IPS DF 4.7 (cell line): ENCODE results near the gene SASH1.

Experiments used
- DNase-seq: peaks from one replicate; pipeline ENCODE4 v3.0.0-alpha.2; 2013; ENCODE audit warnings: low spot score; ENCODE audit errors: extremely low read depth

Gene SASH1

DNA sequence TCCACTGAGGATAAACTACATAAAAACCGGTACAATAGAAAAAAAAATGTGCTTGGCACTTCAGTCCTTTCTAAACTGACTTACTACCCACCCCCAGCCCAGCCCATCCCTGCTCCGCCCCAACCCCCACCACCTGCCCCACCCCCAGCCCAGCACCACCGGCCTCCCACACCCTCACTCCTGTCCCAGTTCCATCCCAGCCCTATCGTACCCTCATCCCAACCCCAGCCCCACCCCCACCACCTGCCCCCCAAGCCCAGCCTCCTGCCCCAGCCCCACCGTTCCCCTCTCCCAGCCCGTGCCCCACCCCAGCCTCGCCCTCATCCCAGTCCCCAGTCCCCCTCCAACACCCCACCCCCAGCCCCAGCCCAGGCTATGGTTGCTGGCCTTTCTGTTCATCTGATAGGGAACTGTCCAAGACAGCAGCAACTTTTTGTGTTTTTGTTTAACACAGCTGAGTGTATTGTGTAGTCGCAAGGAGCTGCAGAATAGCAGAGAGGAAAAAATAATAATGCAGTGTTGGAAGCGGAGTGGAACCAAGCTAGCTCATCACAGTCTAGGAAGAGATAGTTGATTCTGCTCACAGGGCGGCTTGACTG, 61.9 kb downstream of the SASH1 start:
- DNase-seq: no peak

DNA sequence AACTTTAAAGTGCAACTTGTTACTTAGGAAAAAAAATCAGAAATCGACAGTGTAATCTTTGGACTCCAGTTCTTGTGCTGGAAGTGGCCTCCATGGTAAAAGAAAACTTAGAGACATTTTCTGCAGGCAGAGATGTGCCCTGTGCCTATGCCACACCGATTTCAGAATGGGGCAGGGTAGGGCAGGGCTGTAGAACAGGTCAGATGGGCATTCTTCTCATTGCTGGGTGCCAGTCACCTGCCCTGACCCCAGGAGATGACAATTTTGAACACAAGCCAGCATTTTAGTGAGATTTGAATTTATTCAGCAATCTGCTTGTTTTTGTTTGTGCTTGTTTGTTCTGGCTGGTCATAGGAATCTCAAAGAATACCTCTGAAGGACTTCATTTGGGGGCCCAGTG, 63.3 kb downstream of the SASH1 start:
- no peak for DNase-seq

DNA sequence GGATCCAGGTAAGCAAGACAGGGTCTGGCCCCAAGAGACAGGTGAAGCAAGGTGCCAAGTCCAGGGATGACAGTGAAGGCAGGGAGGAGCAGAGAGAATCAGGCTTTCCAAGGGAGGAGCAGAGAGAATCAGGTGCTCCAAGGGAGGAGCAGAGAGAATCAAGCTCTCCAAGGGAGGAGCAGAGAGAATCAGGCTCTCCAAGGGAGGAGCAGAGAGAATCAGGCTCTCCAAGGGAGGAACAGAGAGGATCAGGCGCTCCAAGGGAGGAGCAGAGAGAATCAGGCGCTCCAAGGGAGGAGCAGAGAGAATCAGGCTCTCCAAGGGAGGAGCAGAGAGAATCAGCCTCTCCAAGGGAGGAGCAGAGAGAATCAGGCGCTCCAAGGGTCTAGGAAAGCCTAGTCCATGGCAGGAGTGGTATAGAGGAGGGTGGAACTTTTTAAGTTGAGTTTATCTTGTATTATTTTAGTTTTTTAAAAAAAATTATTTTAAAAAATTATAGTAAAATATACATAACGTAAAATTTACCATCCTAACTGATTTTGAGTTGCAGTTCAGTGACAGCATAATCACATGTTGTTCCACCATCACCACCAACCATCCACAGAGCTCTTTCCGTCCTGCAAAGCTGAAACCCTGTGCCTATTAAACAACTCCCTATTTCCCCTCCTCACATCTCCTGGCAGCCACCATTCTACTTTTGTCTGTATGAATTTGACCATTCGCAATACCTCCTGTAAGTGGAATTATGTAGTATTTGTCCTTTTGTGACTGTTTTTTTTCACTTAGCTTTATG, 64.1 kb downstream of the SASH1 start:
- DNase-seq: no peak

DNA sequence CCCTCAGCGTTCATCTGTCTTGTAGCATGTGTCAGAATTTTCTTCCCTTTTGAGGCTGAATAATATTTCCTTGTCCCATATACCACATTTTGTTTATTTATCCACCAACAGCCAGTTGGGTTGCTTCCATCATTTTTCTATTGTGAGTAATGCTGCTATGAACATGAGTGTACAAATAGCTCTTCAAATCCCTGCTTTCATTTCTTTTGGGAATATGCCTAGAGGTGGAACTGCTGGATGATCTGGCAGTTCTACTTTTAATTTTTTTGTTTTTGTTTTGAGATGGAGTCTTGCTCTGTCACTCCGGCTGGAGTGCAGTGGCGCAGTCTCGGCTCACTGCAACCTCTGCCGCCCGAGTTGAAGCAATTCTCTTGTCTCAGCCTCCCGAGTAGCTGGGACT, 64.7 kb downstream of the SASH1 start:
- no peak for DNase-seq

DNA sequence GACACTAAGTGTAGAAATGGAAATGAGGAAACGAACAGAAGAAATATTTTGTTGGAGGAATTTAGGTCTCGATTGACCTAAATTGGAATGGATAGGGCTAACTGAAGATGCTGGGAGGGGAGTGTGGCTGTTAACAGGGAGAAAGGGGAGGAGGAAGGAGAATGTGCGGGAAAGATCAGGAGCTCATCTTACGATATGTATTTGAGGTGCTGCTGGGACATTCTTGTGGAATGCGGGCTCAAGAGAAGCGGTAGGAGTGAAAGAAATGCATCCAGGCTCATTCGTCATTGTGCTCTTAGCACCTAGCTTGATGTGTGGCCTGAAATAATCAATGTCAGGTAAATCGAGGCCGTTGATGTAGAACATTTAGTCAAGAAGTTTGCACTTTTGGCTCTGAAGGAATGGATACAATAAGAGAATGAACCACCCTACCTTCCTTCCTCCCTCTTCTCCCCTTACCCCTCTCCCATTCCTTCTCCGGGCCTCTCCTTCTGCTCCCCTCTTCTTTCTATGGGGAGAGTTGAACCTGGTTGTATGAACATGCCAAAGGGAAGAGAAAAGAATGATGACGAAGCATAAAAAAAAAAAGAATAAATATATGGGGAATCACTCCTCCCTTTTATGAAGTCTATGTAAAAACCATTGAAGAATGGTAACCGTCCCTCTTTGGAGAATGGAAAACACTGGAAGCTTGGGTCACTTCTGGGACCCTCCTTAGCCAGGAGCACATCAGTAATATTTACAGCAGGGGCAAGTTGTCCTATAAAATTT, 70.9 kb downstream of the SASH1 start:
- no peak for DNase-seq

DNA sequence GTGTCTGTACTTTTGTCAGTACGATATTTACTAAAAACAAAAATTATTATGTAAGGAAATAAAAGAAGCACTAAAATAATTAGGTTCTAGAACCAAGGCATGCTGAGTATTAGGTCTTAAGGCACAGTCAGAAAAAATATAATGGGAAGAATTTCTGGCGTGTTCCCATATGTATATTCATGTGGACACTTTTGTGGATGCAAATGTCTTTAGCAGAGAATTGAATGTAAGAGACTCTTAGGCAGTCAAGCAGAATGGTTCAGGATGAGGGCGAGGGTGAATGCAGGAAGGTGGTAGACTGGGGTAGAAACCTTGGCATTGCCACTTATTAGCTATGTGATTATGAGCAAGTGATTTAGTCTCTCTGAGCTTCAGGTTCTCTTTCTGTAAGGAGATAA, 71.5 kb downstream of the SASH1 start:
- DNase-seq: no peak

DNA sequence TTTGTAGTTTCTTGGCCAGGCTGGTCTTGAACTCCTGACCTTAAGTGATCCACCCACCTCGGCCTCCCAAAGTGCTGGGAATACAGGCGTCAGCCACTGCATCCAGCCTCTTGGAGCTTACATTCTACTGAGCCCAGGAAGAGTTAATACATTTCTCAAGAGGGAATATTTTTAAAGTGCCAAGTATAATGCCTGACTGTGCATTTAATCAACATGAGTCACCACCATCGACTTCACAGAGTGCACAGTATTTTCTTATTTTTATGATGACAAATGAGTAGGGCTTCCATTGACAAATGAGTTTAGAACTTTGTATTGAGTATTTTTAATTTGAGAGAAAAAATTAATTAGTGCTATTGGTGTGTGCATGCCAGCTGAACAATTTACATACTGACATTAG, 72.2 kb downstream of the SASH1 start:
- no peak for DNase-seq

DNA sequence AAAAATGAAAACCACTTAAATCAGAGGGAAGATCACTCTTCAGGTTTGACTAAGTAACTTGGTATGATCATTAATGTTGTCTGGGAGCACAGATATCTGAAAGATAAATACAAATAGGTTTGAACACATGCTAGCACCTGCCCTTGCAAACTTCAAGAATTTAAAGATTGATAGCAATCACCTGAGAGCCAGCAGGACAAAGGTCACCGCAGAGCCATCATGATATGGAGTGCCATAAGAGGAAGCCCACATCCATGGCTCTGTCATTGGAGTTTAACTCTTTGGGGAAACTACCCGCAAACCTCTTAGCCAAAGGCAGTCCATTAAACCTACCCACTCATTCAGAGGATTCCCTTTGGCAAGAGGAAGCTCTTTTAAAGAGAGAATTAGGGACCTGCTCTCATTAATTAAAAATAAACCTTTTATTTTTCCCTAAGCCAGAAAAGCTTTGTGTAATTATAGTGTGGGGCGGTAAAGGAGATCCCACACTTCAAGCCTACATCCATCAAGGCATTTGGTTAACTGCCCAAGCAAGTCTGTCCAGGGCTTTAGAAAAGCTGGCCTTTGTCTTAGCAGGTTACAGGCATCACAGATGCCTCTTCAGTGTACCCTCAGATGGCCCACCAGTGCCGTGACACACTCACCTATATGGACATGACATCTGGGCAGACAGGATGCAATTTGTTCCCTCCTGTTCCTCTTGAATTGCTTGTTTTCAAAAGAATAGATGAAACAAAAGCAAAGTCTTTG, 73.0 kb downstream of the SASH1 start:
- no peak for DNase-seq

DNA sequence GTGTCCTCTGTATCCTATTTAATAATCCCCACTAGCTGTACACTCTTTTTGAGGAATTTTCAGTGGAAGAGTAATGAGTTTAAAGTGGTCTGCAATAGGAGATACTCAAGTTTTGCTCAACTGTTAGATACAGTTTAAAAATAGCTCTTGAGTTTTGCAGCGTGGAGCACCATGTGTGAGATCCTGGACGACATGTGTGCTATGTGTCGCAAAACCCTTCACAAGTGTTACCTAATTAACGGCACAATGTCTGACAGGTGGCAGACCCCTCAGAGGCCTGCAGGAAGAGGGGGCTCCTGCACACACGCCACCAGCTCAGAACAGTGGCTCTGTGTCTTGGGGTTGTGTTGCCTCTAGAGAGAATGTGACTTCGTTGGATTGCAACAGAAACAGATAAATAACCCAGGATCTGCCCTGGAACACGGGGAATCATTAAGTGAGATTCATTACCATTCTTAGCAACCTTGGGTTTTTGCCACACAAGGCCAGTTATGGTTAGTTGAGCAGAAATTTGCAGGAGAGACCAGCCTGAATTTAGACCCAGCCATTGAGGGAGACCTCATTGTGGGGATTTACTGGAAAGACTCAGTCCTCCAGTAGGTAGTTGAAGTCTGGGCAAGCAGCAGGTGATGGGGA, 73.8 kb downstream of the SASH1 start:
- no peak for DNase-seq

DNA sequence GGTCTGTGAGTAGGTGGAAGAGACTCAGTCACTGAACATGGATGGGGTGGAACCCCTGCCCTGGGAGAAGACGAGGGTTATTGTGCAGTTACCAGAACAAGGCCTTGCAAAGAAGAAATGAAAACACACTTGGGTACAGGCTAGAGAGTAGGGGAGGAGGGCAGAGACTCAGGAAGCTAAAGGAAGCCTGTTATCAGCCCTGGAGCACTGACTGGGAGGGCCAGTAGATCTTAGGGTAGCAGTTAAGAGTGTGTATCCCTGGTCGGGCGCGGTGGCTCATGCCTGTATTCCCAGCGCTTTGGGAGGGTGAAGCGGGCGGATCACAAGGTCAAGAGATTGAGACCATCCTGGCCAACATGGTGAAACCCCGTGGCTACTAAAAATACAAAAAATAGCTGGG, 74.4 kb downstream of the SASH1 start:
- DNase-seq: no peak

DNA sequence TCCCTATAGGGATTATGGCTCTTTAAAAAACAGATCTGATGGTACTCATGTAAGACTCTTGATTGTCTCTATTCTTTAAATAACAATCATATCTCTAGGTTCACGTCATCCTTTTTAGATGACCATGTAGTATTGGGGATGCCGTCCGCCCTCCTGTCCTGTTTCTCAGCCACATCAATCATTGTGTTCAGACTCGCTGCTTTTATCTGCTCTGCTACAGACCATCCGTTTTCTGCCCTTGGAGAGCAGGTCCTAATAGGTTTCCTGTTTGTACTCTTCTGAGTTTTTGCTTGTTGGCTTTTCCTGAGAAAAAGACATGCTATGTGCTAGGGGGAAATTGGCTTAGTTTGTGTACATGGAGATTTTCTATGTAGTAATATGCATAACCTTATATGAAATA, 76.8 kb downstream of the SASH1 start:
- DNase-seq: no peak

DNA sequence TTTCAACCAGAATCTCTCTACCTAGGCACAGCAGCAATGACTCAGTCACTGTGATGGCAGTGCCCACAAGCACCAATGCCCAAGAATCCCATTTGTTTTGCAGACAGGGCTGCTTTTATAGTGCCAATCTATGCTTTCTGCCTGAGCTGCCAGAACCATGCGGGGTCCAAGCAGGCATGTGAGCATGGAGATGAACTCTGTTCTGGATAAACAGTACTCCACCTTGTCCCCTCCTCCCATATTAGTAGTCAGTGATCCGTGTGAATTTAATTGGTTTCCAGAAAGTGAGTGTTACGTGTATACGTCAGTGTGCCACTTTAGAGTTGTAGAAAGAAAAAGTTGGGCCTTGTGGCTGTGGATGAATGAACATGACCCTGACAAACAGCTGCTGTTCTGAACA, 79.4 kb downstream of the SASH1 start:
- DNase-seq: no peak

DNA sequence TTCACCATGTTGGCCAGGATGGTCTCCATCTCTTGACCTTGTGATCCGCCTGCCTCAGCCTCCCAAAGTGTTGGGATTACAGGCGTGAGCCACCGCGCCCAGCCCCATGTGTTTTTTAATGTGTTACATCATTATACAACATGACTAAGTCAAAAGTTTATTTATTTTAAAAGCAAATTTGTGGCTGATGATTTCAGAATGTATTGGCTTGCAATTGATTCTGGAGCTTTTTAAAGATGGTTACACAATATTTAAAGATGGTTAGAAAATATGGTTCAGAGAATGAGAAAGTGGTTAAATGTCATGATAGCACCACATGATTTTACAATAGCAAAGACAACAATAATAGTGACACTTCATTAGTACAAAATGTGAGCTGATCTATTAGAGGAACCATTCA, 80.5 kb downstream of the SASH1 start:
- no peak for DNase-seq

DNA sequence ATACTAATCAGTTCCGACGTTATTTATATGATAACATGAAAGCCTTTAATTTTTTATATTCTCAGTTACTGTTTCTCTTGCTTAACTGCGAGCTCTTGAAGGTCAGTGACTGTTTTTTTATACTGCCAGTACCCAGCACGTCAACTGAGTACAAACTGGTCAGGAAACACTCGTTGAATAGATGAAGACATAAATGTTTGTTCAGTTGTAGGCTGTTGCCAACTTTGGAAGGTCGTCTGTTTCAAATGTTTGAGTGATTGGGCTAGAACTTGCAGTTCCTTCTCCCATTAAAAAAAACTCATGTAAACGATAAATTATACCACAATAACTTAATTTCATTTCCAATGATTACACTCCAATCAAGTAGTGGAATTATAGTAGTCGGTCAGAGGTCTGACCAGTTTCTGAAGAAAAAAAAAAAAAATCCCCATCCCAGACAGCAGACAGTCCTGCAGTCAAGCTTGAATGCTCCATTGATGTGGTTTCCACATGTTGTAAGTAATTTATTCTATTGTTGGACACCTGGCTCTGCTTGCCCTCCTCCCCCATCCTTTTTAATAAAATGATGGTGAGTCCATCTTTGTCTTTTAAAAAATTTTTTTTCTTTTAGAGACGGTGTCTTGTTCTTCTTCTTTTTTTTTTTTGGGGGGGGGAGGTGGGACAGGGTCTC, 81.1 kb downstream of the SASH1 start:
- DNase-seq: no peak

DNA sequence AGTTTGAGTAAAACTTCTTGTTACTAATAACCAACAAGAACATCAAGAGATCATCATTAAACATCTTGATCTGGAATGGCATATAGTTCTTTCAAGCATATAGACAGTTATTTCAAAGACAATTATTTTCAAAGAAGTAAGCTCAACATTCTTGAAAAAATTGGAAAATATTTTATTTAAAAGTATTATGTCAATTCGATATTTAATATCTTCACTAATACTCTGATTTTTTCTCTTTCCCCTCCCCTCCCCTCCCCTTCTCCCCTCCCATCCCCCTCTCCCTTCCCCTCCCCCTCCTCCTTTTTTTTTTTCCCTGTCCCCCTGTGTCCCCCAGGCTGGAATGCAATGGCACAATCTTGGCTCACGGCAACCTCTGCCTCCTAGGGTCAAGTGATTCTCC, 82.8 kb downstream of the SASH1 start:
- DNase-seq: no peak

DNA sequence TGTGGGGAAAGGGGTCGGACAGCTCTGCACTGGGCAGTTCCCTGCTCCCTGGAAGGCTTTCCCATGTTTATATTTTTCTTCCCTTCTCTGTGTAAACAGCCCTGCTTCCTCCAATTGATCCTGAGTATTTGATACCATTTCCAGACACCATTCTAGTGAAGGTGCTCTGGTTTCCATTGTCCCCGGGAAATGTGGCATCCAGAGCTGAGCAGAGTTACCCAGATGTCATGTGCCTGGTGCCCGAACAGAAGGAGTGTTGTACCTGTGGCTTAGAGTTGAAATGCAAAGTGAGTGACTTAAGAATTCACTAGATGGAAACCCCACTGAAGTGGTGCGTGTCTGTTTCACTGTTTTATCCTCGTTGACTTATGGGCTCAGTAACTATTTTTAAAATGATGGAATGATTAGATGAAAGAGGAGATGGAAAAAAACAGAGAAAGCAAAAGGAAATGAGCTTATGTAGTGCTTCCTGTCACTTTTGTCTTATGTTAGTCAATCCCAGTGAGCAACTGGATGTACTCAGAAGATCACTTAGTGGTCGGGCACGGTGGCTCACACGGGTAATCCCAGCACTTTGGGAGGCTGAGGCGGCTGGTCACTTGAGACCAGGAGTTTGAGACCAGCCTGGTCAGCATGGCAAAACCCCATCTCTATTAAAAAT, 83.8 kb downstream of the SASH1 start:
- DNase-seq: no peak

DNA sequence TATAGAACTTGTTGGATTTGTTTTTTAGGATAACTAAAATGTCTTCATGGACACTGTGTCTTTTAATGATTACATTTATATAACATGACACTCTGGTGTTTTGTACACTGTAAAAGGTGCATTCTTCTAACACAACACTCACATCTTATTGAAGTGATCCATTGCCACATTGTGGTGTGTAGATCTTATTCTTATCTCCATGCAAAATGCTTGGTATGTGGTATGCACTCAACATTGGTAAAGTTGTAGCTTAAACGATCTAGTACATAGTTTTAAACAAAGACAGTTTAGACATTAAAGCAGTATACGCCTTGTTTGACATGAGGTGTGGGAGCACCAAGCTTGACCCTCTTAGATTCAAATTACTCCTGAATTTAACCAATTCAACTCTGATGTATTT, 84.7 kb downstream of the SASH1 start:
- no peak for DNase-seq

DNA sequence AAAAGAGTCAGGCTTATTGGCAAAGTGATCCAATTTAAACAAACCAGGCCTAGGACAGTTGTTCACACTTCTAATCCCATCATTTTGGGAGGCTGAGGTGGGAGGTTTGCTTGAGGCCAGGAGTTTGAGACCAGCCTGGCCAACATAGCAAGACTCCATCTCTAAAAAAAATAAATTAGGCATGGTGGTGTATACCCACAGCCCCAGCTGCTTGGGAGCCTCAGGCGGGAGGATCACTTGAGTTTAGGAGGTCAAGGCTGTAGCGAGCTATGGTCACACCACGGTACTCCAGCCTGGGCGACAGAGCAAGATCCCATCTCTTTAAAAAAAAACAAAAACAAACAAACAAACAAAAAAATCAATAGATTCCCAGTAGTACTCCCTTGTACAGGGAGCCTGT, 86.8 kb downstream of the SASH1 start:
- no peak for DNase-seq

DNA sequence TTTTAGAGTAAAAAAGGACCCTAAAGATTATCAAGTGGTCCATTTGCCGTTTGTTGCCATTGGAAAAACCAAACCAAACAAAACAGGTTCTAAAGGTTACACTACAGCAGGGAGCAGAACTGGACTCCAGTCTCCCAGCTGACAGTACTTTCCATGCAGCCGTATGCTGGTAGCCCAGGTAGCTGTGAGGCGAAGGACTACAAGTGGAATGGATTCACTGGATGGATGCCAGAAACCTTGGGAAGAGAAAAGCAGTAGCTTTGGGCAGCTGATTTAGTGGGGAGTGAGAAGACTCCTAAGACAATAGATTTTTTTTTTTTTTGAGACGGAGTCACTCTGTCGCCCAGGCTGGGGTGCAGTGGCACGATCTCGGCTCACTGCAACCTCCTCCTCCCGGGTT, 88.3 kb downstream of the SASH1 start:
- no peak for DNase-seq

DNA sequence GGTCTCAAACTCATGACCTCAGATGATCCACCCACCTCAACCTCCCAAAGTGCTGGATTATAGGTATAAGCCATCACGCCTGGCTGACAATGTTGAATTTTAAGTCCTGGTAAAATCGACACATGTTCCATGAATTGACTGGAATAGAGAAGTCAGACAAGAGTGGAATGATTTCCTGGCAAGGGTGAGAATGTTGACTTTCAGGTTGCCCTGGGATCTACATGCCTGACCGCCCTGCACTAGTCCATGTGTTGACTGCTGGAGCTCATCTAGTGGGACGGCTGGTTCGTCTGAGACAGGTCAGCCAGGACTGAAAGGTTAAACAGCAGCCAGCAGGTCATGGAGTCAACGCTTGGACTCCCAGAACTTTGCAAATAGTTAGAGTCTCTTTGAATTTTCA, 88.8 kb downstream of the SASH1 start:
- no peak for DNase-seq
